HEK293 (cell line): ENCODE data around the gene FAM118A.

Source experiments
- CTCF ChIA-PET: fragments of 350-600 bp; formaldehyde crosslinking; extraction: SDS; loops from one replicate; lab custom pipeline; 2021; ENCODE audit warnings: antibody characterized with exemption; lab: Yijun Ruan, JAX
- POLR2A ChIA-PET: fragments of 300-600 bp; formaldehyde crosslinking; extraction: SDS; loops from one replicate; lab custom pipeline; 2020; ENCODE audit warnings: antibody characterized with exemption, inconsistent platforms; lab: Yijun Ruan, JAX
- H3K27ac ChIP-seq: fragments of 200-500 bp; sonication (Bioruptor generic); 2 replicates; pipeline ENCODE4 v1.5.1; 2014; ENCODE audit warnings: low read depth, low read length, control low read depth, inconsistent platforms; ENCODE audit errors: extremely low read depth
- H3K36me3 ChIP-seq, 2 experiments: fragments of 200-500 bp in 1 of 2; sonication (Bioruptor generic) in 1 of 2; 1 replicate in 1 of 2; 2 replicates in 1 of 2; pipeline ENCODE4 v1.5.1; 2014 to 2017; ENCODE audit warnings: inconsistent platforms in 2 of 2, low read length in 2 of 2; ENCODE audit not compliant: control insufficient read depth in 2 of 2, insufficient read depth in 1 of 2
- H3K4me1 ChIP-seq: fragments of 200-500 bp; sonication (Bioruptor generic); 2 replicates; pipeline ENCODE4 v1.5.1; 2014; ENCODE audit warnings: mild to moderate bottlenecking, low read length, inconsistent platforms; ENCODE audit not compliant: control insufficient read depth, insufficient read depth
- H3K4me3 ChIP-seq: 2 replicates; pipeline ENCODE4 v1.5.1; 2011; ENCODE audit warnings: low read depth, mild to moderate bottlenecking, control low read depth, low read length, moderate library complexity
- H3K9me3 ChIP-seq: fragments of 200-500 bp; sonication (Bioruptor generic); 2 replicates; pipeline ENCODE4 v1.5.1; 2014; ENCODE audit warnings: low read depth, low read length, inconsistent platforms; ENCODE audit not compliant: control insufficient read depth, insufficient read depth
- INSM2 ChIP-seq: fragments of 450-650 bp; formaldehyde crosslinking; IDR thresholded peaks from 2 replicates; pipeline ENCODE4 v1.5.1; 2016; ENCODE audit warnings: missing biosample characterization, missing genetic modification characterization
- KLF1 ChIP-seq: fragments of 450-650 bp; formaldehyde crosslinking; IDR thresholded peaks from 2 replicates; pipeline ENCODE4 v1.5.1; 2016; ENCODE audit warnings: missing biosample characterization, missing genetic modification characterization
- KLF8 ChIP-seq: fragments of 450-650 bp; formaldehyde crosslinking; IDR thresholded peaks from 2 replicates; pipeline ENCODE4 v1.5.1; 2016; ENCODE audit warnings: missing biosample characterization, missing genetic modification characterization
- MZF1 ChIP-seq: fragments of 450-650 bp; formaldehyde crosslinking; IDR thresholded peaks from 2 replicates; pipeline ENCODE4 v1.5.1; 2017; ENCODE audit warnings: missing biosample characterization, missing genetic modification characterization, borderline replicate concordance
- ZBTB10 ChIP-seq: fragments of 450-650 bp; formaldehyde crosslinking; IDR thresholded peaks from 2 replicates; pipeline ENCODE4 v1.5.1; 2016; ENCODE audit warnings: missing biosample characterization, missing genetic modification characterization
- ZFHX2 ChIP-seq: fragments of 450-650 bp; formaldehyde crosslinking; conservative IDR thresholded peaks from 2 replicates; pipeline ENCODE4 v1.5.1; 2016; ENCODE audit warnings: missing biosample characterization, missing genetic modification characterization
- ZNF155 ChIP-seq: fragments of 450-650 bp; formaldehyde crosslinking; IDR thresholded peaks from 2 replicates; pipeline ENCODE4 v1.5.1; 2016; ENCODE audit warnings: missing biosample characterization, missing genetic modification characterization
- ZNF398 ChIP-seq: fragments of 450-650 bp; formaldehyde crosslinking; IDR thresholded peaks from 2 replicates; pipeline ENCODE4 v1.5.1; 2017; ENCODE audit warnings: missing biosample characterization, missing genetic modification characterization
- ZNF416 ChIP-seq: fragments of 450-650 bp; formaldehyde crosslinking; IDR thresholded peaks from 2 replicates; pipeline ENCODE4 v1.5.1; 2016; ENCODE audit warnings: missing biosample characterization, missing genetic modification characterization
- ZNF433 ChIP-seq: fragments of 450-650 bp; formaldehyde crosslinking; IDR thresholded peaks from 2 replicates; pipeline ENCODE4 v1.5.1; 2016; ENCODE audit warnings: missing biosample characterization, missing genetic modification characterization, low read depth
- ZNF514 ChIP-seq: fragments of 450-650 bp; formaldehyde crosslinking; IDR thresholded peaks from 2 replicates; pipeline ENCODE4 v1.5.1; 2016; ENCODE audit warnings: missing biosample characterization, missing genetic modification characterization
- ZNF571 ChIP-seq: fragments of 450-650 bp; formaldehyde crosslinking; IDR thresholded peaks from 2 replicates; pipeline ENCODE4 v1.5.0; 2017; ENCODE audit warnings: missing biosample characterization, missing genetic modification characterization
- ZNF785 ChIP-seq: fragments of 450-650 bp; formaldehyde crosslinking; IDR thresholded peaks from 2 replicates; pipeline ENCODE4 v1.5.1; 2016; ENCODE audit warnings: missing biosample characterization, missing genetic modification characterization
- ZSCAN16 ChIP-seq: fragments of 450-650 bp; formaldehyde crosslinking; IDR thresholded peaks from 2 replicates; pipeline ENCODE4 v1.5.1; 2016; ENCODE audit warnings: missing biosample characterization, missing genetic modification characterization
- ZSCAN18 ChIP-seq: fragments of 450-650 bp; formaldehyde crosslinking; IDR thresholded peaks from 2 replicates; pipeline ENCODE4 v1.5.1; 2016; ENCODE audit warnings: missing biosample characterization, missing genetic modification characterization

The FAM118A gene

GRCh38 chr22:45281010-45281409 lies 28.7 kb upstream of the FAM118A start:
- POLR2A ChIA-PET = no interaction called here
- no peak overlapping the region for H3K4me3 ChIP-seq
- CTCF ChIA-PET = interaction anchor here (0.6 to 0.8 kb wide), 2 partner anchors 324 to 478 kb away, joined by 3 to 4 read pairs; no protein-coding TSS in a partner anchor
- no peaks in the 10 kb centered on the region for H3K36me3 ChIP-seq
- TF ChIP-seq ZFHX2 (tag by site-specific recombination) = no peak
- no peaks in the 10 kb centered on the region for H3K9me3 ChIP-seq
- no peak overlapping the region for H3K27ac ChIP-seq
- peaks cover 6% of the 10 kb centered on the region for H3K4me1 ChIP-seq

- ChIA-PET CTCF (no interaction called here), POLR2A (no interaction called here)
- no peak within 1 kb of the TSS for H3K4me3 ChIP-seq
- H3K9me3 ChIP-seq = no peaks in the 10 kb centered on the region
- H3K27ac ChIP-seq = no peak within 1 kb of the TSS
- no peaks in the 10 kb centered on the region; the same call in 1 of the 2 replicates for H3K4me1 ChIP-seq
- H3K36me3 ChIP-seq = no peaks in the 10 kb centered on the region
- TF ChIP-seq ZNF433 (tag by site-specific recombination) (no peak), MZF1 (tag by site-specific recombination) (no peak), ZNF398 (tag by site-specific recombination) (no peak), ZNF571 (tag by site-specific recombination) (no peak), KLF8 (tag by site-specific recombination) (no peak), ZBTB10 (tag by site-specific recombination) (no peak), ZSCAN16 (tag by site-specific recombination) (no peak), INSM2 (no peak), KLF1 (no peak), ZSCAN18 (no peak), ZNF155 (tag by site-specific recombination) (no peak), ZNF514 (tag by site-specific recombination) (no peak), ZNF416 (no peak), ZNF785 (tag by site-specific recombination) (no peak)
These were observed 24.9 kb upstream of the FAM118A start, which contains the start of gene UPK3A for GRCh38 chr22:45284705-45285262. UPK3A (plus strand) TSS chr22:45284949; CDS start chr22:45285014, 65 bp downstream.
